ENCODE data around the gene ESYT3.
"Not testable (repeated sequence)": the region's sequence is repeated elsewhere in the genome, so short reads cannot be mapped to it uniquely, and the experiment has no call there.

ESYT3 gene

DNA sequence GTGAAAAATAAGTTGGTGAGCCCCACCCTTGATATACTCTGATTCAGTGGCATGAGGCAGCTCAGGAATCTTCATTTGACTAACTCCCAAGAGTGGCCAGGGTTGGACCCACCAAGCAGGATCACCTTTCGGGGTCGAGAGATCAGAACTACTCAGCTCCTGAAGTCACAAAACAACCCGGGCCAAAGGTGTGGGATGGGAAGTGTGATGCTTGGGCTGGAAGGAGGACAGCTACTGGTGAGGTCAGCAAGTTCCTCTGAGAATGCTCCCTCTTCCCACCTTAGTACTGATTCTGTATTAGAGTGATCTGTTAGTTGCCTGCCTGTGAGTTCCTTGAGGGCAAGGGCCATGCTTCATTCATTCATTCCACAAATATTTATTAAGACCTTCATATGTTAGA is 15.1 kb downstream of the ESYT3 start:
- Mint-ChIP-seq H3K4me1 (no peaks in the 10 kb centered on the region), H3K4me3 (no peak overlapping the region), H3K9me3 (no peaks in the 10 kb centered on the region), H3K36me3 (no peaks in the 10 kb centered on the region), H3K27ac (no peak overlapping the region), H3K27me3 (no peaks in the 10 kb centered on the region)

DNA sequence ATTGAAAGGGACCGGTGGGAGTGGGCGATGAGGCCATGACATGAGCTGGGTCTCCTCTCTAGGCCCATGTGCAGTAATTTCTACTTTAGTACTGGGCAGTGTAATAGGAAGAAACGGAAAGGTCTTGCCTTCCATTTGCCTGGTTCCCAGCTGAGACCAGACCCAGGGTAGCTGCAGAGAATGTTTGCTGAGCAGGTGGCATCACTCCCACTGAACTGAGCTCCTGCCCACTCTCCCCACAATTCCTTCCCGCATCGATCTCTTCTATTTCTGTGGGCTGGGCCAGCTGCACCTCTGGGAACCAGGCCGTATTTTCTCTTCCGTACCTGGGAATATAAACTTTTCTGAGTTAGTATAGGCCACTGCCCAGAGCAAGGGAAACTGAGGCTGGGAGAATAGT is 15.8 kb downstream of the ESYT3 start:
- Mint-ChIP-seq H3K27ac (no peak overlapping the region), H3K9me3 (no peaks in the 10 kb centered on the region), H3K27me3 (no peaks in the 10 kb centered on the region), H3K4me3 (no peak overlapping the region), H3K36me3 (no peaks in the 10 kb centered on the region), H3K4me1 (no peaks in the 10 kb centered on the region)

DNA sequence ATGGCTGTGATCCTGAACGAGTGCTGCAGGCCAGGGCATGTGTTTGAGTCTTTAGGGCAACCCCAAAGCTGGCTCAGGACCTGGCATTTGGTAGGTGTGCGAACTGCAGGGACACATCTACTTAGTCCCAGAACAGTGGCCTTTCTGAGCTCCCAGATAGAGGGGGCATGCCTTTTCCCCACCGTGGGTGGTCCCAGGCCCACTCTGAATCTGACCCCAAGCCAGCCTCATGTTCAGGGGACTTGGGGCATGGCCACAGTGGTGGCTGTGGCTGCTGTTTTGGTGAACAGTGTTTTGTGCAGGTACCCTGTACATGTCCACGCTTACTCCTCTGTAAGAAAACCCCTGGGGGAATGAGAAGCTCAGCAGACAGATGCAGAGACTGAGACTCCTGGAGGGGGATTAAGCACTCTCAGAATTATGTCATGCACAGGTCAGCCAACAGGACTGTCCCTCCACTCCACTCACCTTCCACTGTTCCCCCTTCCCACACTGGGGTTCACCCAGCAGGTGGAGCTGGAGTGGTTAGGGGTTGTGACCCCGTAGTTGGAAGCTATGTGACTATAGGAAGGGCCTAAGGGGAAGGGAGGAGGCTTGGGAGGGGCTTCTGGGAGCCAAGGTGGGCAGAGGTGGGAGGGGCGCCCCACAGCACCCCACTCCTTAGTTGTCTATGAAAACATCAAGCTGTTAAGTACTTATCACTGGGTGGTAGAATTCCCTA is 16.4 kb downstream of the ESYT3 start:
- H3K9me3 Mint-ChIP-seq = no peaks in the 10 kb centered on the region
- peaks cover 3% of the 10 kb centered on the region for H3K4me1 Mint-ChIP-seq
- no peaks in the 10 kb centered on the region for H3K27me3 Mint-ChIP-seq
- no peak overlapping the region for H3K4me3 Mint-ChIP-seq
- H3K36me3 Mint-ChIP-seq = no peaks in the 10 kb centered on the region
- no peak overlapping the region for H3K27ac Mint-ChIP-seq

DNA sequence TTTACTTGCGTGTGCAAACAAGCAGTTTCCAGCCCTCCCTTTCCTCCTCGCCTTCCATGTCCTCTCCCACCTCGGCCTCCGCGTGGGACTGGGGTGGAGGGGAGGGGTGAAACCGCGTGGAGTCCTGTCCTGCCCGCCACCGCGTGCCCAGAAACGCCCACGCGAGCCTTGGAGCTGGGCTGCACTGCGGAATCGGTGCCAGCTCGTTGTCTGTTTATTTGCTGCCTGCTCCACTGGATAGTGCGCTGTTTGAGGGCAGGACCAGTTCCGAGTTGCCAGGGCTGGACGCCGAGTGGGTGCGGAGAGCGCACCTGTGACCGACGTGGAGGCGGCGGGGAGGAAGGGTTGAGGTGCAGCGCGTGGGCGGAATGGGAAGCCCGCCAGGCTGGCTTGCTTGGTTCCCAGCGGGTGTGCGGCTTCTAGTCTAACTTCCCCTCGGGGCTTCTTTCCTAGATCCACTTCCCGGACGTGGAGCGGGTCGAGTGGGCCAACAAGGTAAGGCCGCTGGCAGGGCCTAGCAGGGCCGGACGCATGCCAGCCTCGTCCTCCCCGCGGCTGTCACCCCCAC is 17.3 kb downstream of the ESYT3 start:
- Mint-ChIP-seq H3K36me3 (no peaks in the 10 kb centered on the region), H3K4me1 (peaks cover 7% of the 10 kb centered on the region), H3K27ac (no peak overlapping the region)

DNA sequence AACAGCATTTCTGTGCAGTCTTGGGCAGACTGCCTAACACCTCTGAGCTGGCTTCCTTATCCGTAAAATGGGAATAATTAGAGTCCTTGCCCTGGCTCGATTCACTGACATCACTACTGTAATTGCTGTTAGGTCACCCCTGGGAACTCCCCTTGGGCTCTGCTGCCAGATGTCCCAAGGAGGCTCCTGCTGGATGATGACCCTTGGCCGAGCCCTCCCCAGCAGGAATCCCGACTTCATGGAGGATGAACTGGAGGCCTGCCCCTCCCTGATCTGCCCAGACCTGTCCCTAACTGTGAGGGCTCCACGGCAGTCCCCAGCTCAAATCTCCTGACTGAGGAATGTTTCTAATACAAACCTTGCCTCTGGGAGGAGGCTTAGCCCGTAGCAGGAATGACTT is 18.0 kb downstream of the ESYT3 start:
- Mint-ChIP-seq H3K9me3 (no peaks in the 10 kb centered on the region), H3K27me3 (no peaks in the 10 kb centered on the region), H3K4me3 (no peak overlapping the region), H3K4me1 (peaks cover 7% of the 10 kb centered on the region), H3K27ac (no peak overlapping the region), H3K36me3 (no peaks in the 10 kb centered on the region)

More for the DNA sequence above, 17.3 kb downstream of the ESYT3 start:
- H3K4me3 Mint-ChIP-seq = no peak overlapping the region
- H3K27me3 Mint-ChIP-seq = no peaks in the 10 kb centered on the region
- no peaks in the 10 kb centered on the region for H3K9me3 Mint-ChIP-seq

DNA sequence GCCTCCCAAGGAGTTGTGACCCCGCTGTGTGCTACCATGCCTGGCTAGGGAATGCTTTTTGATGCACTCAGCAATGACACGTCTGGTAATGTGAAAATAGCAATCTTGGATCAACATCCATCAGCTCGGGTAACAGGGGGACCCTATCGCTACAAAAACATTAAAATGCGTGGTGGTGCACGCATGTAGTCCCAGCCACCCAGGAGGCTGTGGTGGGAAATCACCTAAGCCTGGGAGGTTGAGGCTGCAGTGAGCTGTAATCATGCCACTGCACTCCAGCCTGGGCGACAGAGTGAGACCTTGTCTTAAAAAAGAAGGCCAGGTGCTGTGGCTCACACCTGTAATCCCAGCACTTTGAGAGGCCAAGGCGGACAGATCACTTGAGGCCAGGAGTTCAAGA is 19.5 kb downstream of the ESYT3 start:
- H3K4me1 Mint-ChIP-seq, H3K9me3 Mint-ChIP-seq, H3K27ac Mint-ChIP-seq, H3K4me3 Mint-ChIP-seq, H3K36me3 Mint-ChIP-seq, H3K27me3 Mint-ChIP-seq: not testable (repeated sequence)

DNA sequence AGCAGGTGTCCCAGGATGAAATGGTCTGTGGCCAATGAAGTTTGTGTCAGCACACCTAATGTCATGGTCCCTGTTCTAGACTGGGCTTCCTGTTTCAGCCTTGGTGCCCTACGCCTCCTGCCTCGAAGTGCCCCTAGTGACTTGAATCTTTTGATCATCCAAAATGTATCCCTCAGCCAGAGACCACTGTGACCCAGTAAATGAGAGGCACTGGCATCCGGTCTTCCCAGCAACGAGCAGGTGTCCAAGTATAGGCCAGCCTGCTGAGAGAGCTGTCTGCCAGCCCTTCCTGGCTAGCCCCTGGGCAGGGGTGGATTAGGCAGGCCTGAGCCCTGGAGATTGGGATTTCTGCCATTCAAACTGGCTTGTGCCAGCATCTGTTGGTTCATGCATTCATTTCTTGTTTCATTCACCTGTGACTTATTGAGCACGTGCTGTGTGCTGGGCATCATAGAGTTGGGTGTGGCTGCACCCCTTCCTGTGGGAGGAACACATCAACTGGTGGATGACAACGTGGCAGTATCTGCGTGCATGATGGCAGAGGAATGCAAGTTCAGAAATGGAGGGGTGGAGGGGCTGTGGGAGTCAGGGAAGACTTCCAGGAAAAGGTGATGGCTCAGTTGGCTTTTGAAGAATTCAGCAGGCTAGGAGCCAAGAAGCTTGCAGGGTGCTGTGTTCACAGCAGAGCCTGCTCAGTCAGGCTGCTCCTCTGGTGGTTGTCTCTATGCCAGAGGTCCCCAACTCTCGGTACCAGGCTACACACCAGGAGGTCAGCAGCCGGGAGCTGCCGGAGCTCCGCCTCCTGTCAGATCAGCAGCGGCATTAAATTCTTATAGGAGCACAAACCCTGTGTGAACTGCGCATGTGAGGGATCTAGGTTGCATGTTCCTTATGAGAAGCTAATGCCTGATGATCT is 21.6 kb downstream of the ESYT3 start:
- Mint-ChIP-seq H3K27me3 (peaks cover 1% of the 10 kb centered on the region), H3K27ac (no peak overlapping the region), H3K36me3 (no peaks in the 10 kb centered on the region), H3K9me3 (no peaks in the 10 kb centered on the region), H3K4me1 (peaks cover 7% of the 10 kb centered on the region), H3K4me3 (no peak overlapping the region)

DNA sequence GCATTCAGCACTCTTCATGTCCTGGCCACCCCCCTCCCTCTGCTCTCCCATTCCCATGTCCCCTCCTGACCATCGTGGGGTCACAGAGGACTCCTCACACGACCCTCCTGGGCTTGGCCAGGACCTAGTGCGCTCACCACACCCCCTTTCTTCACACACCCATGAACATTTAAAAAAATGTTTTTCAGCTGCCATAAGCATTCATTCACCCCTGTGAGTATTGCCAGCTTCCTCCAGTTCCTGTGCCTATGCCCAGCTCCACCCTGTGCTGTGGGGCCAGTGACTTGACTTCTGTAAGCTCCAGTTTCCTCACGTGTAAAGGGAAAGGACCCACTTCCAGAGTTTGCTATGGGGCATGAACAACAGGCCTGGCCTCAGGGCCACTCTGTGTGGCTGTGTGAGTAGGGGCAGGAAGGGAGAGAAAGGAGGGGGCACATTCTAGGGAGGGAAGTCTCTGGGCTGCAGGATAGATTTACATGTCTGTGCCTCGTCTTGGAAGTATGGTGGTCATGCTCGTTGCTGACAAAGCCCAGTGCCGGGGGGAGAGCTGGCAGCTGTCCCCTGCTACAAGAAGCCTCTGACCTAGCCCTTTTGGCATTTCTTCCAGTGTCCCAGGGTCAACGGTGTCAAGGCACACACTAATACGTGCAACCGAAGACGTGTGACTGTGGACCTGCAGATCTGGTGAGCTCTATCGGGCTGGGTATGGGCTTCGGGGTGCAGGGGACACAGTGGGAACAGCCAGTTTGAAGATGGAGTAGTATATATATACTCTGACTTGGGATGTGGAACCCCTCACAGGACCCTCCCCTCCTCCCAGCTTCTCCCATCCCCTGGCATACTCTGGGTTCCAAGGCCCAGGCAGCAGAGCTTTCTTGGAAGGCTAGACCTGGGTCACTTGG is 22.8 kb downstream of the ESYT3 start:
- Mint-ChIP-seq H3K27ac (no peak overlapping the region), H3K36me3 (no peaks in the 10 kb centered on the region), H3K9me3 (no peaks in the 10 kb centered on the region), H3K27me3 (peaks cover 1% of the 10 kb centered on the region), H3K4me3 (no peak overlapping the region), H3K4me1 (peaks cover 7% of the 10 kb centered on the region)

DNA sequence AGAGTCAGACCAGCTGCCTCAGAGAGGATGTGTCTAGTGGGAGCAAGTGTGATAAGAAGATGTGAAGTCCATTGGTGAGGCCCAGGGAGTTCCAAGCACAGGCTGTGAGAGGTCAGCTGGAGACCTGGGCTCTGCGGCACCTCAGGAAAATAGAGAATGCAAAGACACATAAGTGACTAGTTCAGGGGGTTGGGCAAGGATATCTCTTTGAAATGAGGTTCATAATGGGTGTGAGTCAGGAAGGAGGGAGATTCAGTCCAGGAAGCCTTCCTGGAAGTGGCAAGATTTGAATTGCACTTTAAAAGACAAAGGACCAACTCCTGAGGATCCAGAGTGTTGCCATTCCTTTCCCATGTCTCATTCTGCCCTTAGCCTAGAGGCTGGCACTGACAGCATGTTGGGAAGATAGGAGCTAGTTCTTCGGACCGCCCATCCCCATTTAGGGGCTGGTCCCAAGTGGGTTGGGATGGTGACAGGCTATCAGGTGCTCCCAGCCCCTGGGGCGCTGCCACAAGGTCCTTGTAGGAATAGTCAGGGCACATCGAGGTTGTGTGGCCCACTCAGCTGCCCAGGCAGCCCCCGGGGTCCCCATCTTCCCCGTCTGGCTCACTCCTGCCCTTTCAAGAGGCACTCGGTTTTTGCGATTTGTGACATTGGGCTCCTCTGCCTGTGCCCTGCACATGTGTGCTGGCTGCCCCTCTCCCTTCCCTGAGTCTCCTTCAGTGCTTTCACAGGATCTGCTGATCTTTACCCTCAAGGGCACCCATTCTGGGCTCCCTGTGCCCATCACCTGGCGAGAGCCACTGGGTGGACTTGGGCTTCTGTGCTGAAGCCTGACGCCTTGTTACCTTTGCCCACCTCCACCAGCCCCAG is 23.7 kb downstream of the ESYT3 start:
- Mint-ChIP-seq H3K27ac (no peak overlapping the region), H3K27me3 (peaks cover 1% of the 10 kb centered on the region), H3K4me3 (no peak overlapping the region), H3K9me3 (no peaks in the 10 kb centered on the region), H3K36me3 (no peaks in the 10 kb centered on the region), H3K4me1 (peaks cover 7% of the 10 kb centered on the region)

DNA sequence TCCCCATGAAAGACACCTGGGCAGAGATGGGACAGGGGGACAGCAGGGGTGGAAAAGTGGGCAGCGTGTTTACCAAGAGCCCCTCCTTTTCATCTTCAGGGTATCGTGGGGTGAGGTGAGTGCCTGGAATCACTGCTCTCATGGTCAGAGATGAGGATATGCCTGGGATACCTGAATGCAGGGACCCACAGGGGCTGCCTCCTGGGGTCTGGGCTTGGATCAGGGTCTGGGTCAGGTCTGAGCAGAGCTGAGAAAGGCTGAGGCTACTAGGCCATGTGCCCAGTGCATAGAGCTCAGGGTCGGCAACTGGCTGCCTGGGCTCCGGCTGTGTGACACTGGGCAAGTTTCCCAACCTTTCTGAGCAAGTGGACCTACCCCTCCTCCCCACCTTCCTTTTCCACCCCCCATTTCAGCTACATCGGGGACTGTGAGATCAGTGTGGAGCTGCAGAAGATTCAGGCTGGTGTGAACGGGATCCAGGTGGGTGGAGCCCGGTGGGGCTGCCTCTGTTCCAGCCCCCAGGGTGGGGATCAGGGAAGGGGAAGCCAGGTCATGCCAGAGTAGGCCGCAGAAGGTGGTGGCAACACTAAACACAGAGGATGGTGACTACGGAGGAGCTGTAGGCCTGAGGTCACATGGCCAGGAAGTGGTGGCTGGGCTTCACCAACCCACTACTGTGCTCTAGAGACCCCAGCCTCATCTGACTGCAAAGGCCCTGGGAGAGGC is 24.5 kb downstream of the ESYT3 start:
- H3K27me3 Mint-ChIP-seq = peaks cover 1% of the 10 kb centered on the region
- no peak overlapping the region for H3K27ac Mint-ChIP-seq
- H3K36me3 Mint-ChIP-seq = no peaks in the 10 kb centered on the region
- peaks cover 7% of the 10 kb centered on the region for H3K4me1 Mint-ChIP-seq
- H3K9me3 Mint-ChIP-seq = no peaks in the 10 kb centered on the region
- no peak overlapping the region for H3K4me3 Mint-ChIP-seq

DNA sequence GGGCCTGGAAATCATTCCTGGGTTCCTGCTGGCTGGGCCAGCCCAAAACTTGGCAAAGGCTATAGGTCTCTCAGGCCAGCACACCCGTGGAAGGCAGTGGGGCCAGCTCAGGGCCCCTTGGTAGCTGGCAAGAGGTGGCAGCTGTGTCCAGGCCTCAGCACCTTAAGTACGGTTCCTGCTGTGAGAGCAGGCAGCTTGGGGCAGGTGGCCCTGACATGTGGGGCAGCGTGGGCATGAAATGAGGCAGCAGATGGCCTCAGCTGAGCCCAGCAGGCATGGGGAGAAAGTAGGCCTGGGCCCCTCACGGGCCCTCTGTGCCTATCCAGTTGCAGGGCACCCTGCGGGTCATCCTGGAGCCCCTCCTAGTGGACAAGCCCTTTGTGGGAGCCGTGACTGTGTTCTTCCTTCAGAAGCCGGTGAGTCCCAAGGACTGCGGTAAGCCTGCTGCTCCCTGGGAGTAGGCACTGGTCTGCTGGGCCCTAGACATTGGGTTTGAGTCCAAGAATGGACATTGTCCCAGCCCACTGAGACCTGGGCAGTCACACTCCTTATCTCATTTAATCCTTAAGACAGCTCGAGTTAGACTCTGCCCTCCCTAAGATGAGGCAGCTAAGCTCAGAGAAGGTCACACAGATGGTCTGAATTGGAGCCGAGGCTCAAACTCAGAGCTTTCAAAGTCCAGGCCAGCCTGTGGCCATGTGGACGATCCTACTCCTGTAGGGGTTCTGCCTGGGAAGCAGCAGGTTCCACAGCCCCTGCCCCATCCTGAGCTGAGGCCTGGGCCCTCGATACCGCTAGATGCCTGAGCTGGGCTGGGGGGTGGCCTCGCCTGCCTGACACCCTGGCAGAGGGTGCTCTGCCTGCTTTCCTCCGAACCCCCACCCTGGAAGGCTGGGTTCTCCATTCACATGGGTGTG is 25.5 kb downstream of the ESYT3 start:
- no peak overlapping the region for H3K27ac Mint-ChIP-seq

DNA sequence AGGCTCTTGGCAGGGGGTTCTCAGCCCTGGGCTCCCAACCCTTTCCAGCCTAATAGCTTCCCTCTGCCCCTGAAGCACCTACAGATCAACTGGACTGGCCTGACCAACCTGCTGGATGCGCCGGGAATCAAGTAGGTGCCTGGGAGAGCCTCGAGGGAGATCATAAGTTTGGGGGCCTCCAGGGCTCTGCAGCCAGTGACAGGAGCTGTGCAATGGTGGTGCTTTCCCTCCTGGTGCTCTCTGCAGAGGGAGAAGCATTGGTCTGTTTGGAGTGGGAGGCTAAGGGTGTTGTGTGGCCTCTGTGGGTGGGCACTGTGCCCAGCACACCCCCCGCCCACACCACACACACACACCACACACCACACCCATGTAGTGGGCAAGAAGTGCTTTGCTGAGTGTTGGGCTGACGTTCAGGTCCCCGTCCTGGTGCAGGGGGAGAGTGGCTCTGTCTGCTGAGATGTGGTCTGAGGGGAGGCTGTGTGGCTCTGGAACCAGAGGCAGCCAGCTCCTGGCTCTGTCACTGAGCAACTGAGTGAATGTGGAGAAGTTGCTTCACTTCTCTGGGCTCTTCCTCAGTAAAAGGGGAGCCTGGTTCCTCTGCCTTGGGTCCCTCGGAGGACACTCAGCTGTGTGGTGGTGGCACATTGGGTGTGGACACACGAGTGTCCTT is 26.3 kb downstream of the ESYT3 start:
- H3K27me3 Mint-ChIP-seq = peaks cover 1% of the 10 kb centered on the region
- no peak overlapping the region for H3K4me3 Mint-ChIP-seq
- H3K36me3 Mint-ChIP-seq = no peaks in the 10 kb centered on the region
- no peaks in the 10 kb centered on the region for H3K9me3 Mint-ChIP-seq
- H3K4me1 Mint-ChIP-seq = peaks cover 5% of the 10 kb centered on the region
- H3K27ac Mint-ChIP-seq = no peak overlapping the region

More for the DNA sequence above, 25.5 kb downstream of the ESYT3 start:
- H3K36me3 Mint-ChIP-seq = no peaks in the 10 kb centered on the region
- H3K4me1 Mint-ChIP-seq = peaks cover 7% of the 10 kb centered on the region
- H3K9me3 Mint-ChIP-seq = no peaks in the 10 kb centered on the region
- peaks cover 1% of the 10 kb centered on the region for H3K27me3 Mint-ChIP-seq
- H3K4me3 Mint-ChIP-seq = no peak overlapping the region

DNA sequence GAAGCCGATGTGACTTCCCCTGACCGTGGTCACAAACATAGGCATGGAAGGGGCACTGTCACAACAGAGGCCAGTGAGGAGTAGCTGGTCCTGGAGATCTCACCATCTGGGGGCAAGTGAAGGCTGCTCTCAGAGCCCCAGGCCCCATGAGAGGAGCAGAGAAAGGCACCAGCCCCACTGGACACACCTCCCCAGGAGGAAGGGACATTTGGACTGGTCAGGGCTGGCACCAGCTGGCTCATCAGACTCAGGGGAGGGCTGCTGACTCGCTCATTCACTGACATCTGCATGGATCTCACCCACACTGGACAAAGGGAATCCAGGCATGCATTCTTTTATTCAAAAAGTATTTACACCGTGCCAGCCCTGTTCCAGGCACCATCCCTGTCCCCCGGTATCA is 26.8 kb downstream of the ESYT3 start:
- Mint-ChIP-seq H3K4me1 (no peaks in the 10 kb centered on the region), H3K9me3 (no peaks in the 10 kb centered on the region), H3K27ac (no peak overlapping the region), H3K27me3 (peaks cover 1% of the 10 kb centered on the region), H3K4me3 (no peak overlapping the region), H3K36me3 (no peaks in the 10 kb centered on the region)

All from activated naive CD4-positive, alpha-beta T cell treated with anti-CD3 and anti-CD28 coated beads, Interleukin-2, amount 50 U/mL, for 24 hours (primary cell).